NCI-H2107 (cell line): ENCODE measurements around the gene FXYD1.
"Not testable (repeated sequence)": the region's sequence is repeated elsewhere in the genome, so short reads cannot be mapped to it uniquely, and the experiment has no call there.

Experiments
- DNase-seq: peaks from one replicate; lab custom pipeline; 2025; lab: John Stamatoyannopoulos, UW

The FXYD1 gene

DNA sequence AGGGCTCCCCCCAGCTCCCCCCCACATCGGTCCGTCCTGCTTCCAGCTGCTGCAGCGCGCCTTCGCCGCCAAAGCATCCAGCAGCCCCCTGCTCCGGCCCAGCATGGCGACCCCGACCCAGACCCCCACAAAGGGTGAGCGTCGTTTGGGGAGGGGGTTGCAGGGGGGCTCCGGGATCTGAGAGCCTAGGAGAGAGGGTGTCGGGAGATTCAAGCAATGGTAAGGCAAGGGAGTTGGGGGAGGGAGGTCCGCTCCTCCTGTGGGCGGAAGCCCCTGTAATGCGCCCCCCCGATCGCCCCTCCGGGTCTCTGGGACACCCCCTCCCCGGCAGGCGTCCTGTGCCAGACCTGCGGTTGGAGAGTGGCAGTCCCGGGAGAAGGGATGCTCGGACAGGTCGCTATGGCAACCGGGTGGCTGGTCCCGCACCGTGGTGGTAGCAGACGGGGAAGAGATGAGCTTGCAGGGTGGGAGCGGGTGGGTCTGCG, 4.6 kb downstream of the FXYD1 start, which contains the start of gene FXYD7:
Gene FXYD7, plus strand, starts transcription at position 25 of the 485 bp plus-strand sequence. Its CDS starts 79 bp downstream, at position 104.
- DNase-seq: no peak

DNA sequence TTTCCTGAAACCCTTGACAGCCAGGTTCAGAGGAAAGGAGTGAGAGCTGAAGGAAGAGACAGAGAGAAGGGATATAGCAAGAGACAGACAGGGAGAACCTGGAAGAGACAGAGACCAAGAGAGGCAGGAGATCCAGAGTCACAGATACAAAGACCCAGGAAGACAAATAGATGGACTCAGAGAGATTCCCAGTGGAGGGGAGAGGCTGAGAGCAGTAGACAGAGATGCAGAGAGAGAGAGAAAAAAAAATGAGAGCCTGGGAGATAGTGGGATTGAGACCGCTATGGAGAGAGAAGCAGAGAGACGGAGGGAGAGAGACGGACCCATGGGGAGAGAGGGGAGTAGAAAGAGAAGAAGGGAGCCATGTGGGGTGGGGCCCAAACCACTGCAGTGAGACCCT, 5.2 kb downstream of the FXYD1 start:
- DNase-seq: no peak

DNA sequence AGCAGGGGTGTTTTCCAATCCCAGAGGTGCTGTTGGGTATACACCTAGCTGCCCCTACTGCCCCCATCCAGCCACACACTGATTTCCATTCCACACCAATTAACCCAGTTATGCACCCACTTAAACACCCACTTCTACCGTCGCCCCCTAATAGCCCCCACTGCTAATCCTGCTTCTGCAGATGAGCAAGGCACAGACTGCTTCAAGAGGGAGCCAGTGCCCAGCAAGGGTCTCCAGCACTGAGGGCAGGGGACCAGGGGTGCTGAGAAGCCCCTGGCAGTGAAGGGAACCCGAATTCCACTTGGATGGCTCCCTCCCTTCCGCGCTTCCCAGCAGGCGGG, 5.6 kb downstream of the FXYD1 start:
- no peak for DNase-seq

DNA sequence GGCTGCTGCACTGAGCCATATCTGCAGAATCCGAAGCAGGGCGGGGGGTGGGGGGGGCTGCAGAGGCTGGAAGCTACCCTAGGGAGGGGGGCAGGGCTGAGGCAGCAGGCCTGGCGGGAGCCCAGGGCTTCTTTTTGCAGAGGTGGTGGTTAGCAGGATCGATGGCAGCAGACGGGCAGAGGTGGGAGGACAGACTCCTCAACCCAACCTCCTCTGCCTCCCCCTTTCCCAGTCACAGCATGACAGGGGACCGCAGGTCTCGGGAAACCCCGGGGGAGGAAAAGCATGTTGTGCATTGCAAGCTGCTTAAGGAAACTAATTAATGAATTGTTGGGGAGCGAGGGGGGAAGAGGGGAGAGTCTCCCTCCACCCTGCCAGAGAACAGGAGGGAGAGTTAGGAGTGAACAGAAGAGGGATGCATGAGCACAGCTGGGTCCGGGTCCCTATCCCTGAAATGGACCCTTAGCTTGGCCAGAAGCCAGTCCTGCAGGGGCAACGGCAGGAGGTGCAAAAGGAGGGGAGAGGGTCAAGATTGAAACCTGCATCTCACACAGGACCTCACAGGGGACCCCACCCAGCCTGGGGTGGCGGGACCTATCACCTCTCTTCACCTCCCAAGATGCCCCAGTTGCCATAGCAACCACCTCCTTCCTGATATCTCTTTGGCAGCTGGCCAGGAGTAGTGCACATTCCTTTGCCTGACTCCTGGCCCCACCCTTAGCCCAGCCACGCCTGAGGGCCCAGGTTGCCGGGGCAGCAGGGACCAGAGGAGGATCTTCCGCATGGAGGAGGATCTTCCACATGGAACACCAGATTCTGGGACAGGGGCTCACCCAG, 6.2 kb downstream of the FXYD1 start:
- DNase-seq: no peak

DNA sequence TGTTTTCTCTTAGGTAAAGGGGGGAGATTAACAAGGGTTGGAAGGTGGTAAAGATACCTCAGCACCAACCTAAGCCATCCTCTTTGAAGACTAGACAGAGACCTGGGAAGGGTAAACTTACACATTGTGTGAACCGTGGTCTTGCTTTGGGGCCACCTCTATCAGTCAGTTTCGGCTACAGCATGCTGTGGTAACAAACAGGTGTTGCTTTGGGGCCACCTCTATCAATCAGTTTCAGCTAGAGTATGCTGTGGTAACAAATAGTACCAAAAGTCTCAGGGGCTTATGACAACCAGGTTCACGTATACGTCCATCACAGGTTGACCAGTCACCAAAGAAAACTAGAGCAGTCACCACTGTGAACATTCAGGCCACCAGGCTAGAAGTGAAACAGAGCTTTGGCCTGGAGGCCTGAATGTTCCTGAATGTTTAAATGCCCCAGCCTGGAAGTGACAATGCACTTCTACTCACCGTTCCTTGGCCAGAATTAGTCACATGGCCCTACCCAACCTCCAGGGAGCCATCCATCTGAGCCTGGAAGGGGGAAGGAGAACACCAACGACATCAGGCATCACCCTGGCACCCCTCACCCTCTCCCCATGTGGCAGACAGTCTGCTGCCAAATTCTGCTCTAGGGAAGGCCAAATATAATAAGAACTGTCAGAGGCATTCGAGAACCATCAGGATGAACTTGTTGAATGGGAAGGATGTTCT, 8.3 kb downstream of the FXYD1 start:
- DNase-seq: no peak

DNA sequence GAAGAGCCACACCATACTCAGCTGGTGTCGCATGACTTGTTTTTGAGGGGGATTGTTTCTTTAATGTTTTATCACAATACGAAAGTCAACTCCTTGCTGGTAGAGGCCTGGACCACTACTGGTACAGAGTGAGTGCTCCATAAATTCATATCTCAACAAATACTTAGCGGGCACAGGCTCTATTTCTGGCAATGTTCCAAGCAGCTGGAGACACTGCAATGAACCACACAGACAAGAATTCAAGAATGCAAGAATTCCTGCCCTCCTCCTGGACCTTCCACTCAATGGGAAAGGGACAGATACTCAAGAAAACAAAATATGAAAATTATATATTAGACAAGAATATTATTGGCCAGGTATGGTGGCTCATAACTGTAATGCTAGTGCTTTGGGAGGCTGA, 10.8 kb downstream of the FXYD1 start:
- no peak for DNase-seq

DNA sequence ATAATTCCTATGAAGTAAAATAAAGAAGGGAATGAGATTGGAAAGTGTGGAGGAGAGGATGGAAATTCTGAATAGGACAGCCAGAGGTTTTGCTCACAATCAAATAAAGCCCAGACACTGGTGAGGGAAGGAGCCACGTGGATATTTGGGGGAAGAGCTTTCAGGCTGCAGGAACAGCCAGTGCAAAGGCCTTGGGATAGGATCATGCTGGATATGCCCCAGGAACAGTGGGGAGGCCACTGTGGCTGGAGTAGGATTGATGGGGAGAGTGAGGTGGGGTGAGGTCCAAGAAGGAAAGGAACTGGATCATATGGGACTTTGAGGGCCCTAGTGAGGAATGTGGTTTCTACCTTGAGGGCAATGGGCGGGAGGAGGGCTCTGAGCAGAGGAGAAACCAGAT, 11.8 kb downstream of the FXYD1 start:
- no peak for DNase-seq

DNA sequence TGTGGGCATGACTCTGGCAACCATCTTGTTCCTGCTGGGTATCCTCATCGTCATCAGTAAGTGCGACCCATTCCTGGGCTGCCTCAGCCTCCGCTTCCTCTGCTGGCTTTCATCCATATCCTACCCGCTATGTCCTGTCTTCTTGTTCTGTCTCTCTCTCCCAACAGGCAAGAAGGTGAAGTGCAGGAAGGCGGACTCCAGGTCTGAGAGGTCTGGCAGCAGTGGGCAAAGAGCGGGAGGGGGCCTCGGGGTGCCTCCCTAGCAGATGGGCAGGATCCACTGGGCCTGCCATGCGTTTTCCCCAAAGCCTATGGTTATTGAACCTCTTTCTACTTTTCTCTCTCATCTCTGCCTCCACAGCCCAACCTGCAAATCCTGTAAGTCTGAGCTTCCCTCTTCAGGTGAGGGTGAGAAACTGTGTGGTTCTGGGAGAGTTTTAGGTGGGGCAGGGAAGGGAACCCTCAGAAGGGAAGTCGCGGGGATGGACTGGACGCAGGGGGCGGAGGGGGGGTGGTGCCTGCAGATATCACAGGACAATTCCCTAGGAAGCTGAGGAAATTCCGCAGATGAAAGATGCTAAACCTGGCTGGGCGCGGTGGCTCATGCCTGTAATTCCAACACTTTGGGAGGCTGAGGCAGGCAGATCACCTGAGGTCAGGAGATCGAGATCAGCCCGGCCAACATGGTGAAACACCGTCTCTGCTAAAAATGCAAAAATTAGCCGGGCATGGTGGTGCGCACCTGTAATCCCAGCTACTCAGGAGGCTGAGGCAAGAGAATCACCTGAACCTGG, 12.8 kb downstream of the FXYD1 start:
- DNase-seq: no peak

DNA sequence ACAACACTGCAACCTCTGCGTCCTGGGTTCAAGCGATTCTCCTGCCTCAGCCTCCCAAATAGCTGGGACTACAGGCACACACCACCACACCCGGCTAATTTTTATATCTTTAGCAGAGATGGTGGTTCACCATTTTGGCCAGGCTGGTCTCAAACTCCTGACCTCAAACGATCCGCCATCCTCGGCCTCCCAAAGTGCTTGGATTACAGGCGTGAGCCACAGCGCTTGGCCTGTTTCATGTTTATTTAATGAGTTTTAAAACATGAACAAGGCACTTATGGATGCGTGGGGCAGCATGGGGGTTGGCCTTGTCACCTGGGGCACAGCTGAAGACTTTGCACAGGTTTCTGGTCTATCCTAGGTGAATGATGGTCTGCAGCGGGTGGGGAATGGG, 14.5 kb downstream of the FXYD1 start:
- not testable (repeated sequence) for DNase-seq

DNA sequence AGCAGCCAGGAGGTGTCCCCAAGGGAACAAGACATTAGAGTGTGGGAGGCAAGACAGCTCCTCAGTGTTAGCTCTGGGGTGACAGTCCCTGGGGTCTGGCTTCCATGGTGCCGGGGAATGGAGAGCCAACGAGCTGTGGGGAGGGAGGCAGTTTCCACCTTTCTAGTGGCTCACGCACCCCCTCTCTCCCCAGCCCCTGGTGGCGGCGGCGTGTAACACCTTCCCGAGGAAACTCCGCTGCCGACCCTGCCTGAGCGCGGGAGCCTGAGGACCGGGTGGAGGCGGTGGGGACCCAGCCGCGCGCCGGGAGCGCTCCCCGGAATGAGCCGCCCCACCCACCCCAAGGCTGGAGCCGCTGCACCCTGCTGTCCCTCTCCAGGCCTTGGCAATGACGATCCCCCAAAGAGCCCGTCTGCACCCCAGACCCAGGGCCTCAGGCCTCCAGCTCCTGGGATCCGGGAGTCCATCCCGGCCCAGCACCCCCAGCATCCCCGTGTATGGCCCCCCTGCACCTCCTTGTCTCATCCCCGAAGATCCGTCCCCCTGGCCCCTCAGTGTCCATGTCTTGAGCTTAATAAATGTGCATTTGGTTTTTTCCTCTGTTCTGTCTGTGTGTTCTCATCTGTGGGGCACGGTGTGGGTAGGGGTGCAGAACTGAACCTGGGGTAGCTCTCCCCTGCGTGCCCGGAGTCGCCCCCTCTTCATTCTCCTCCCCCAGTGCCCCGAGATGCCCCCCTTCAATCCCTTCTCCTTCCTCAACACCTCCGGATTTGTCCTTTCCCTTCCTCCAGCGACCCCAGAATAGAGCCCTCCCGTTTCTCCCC, 15.3 kb downstream of the FXYD1 start:
- DNase-seq: no peak

DNA sequence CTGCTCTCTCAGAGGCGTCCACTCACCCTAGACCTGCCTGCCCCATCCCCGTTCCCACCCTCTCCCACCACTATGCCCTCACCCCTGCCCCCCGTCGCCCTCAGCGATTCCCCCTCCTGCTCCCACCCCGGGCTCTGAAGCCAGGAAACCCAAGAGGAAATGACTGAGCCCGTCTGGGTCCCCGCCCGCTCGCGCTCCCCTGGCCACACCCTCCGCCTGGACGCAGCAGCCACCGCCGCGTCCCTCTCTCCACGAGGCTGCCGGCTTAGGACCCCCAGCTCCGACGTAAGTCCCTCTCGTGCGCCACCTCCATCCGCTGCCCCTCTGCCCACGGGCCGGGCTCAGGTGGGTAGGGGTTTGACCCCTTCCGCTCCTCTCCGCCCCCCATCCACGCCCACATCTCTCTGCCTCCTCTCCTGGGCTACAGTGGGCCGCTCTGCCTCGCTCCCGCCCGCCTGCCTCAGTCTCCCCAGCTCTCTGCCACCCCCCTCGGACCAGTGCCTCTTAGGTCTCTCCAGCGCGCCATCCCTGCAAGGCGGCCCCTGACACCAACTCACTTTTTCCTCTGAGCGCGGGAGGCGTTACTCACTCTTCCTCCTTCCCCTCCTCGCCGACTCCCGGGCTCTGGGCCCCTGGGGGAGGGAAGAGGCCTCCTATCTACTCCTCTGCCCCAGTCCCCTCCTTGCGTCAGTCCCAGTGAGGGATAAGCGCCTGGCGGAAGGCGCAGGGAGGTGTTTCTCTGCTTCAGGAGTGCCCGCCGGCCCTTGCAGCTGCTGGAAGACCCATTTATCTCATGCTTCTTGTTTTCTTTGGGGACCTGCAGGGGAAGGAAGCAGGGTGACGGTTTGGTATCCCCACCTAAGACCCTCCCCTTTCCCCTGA, 16.1 kb downstream of the FXYD1 start, which contains the start of gene FXYD5:
Gene FXYD5, plus strand, starts transcription at position 211 of the 882 bp plus-strand sequence. CDS start 816 bp downstream, outside the sequence.
- DNase-seq: no peak

DNA sequence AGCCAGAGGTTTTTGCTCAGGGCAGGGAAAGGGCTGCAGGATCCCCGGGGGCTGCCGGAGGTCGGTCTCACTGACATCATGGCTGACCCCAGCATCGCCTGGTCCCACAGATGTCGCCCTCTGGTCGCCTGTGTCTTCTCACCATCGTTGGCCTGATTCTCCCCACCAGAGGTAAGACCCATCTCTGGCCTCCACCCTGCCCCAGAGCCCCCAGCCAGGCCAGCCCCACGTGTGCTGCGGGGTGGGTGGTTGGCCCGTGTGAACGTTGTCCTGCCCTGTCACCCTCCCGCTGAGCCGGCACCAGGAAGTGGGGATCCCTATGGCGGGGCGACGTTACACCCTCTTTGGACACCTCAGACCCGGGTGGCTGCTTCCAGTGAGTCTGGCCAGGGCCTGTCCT, 16.8 kb downstream of the FXYD1 start:
- DNase-seq: no peak

DNA sequence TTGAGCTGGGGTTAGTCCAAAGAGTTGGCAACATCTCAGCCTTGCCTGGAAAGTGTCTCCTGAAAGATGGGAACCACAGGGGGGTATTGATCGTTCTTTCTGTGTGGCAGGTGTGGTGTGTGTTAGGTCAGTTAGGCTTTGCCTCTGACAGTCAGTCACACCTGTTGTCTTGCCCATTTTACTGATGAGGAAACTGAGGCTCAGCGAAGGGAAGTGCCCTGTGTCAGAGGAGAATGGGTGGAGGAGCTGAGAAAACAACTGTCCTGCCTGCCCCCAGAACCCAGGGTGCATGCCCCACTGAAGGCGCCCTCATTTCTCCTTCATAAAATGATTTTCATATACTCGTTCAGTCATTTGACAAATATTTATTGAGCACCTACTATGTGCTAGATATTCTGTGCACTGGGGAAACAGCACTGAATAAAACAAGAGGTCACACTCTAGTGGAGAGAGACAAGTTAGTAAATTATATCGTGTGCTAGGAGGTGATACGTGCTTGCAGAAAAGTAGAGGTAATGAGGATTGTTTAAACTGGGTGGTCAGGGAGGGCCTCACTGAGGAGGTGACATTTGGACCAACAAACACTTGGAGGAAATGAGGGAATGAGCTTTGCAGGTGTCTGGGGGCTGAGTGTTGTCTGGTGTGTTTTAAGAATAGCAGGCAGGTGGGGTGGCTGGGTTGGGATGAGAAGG, 17.5 kb downstream of the FXYD1 start:
- DNase-seq: no peak

DNA sequence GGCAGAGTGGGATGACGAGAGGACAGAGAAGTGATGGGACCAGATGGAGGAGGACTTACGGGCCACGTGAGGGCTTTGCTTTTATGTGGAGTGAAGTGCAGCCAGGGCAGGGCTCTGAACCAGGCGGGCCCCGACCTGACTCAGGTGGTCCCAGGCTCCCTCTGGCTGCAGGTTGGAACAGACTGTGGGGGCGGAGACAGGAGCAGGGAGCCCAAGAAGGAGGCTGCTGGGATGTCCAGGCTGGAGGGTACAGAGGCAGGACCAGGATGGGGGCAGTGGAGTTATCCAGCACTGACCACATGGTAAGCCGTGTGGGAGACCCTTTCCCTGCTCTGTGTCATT, 18.0 kb downstream of the FXYD1 start:
- DNase-seq: no peak

DNA sequence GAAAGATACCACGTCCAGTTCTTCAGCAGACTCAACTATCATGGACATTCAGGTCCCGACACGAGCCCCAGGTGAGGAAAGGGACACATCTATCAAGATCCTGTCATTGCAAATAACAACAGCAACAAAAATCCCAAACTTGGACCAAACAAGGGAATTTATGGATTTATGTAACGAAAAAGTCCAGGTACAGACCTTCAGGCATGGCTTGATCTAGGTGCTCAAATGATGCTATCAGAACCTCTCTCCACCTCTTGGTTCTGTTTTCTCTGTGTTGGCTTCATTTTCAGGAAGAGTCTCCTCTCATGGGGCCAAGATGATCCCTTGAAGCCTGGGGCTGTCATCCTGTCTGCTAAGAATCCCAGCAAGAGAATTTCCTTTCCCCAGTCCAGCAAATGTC, 18.8 kb downstream of the FXYD1 start:
- DNase-seq: no peak

DNA sequence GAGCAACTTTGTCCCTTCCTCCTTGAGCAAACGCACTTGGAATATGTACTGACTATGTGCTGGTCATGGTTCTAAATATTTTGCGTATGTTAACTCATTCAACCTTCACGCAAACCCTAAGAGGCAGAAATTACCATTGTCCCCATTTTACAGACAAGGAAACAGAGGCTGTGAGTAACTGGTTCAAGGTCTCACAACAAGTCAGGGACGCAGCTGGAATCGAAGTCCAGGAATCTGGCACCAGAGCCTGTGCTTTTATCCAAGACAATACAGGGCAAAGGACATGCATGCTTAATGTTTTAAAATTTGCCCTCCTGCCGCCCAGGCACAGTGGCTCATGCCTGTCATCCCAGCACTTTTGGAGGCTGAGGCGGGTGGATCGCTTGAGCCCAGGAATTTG, 21.0 kb downstream of the FXYD1 start:
- DNase-seq: no peak

DNA sequence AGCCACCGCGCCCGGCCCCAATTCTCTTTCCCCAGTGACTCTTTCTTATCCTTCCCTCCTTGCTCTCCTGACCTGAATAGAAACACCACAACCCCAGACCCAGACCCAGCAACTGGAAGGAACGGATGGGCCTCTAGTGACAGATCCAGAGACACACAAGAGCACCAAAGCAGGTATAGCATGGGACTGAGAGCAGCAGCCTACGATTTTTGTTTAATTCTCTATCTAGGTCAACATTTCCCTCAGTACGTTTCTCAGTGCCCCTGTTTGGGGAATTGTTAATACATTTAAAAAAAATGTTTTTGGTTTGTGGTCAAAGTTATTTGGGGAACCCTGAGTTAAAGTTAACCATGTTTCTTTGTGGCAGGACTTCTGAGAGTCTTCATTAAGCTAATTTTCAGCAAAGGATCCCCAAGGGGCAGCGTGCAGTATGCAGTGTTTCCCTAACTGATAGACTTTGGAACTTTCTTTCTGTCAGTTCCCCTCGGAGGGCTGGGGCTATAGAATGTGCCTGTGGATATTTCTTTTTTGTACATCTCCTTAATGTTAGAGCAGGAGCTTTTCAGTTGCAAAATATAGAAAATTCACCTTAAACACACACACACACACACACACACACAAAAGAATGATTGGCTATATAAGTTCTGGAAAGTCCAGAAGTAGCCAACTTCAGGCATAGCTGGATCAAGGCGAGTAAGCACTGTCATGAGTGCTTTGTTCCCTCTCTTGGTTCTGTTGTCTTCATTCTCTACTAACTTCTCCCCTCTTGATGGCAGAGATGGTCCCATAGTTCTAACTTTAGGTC, 22.2 kb downstream of the FXYD1 start:
- no peak for DNase-seq

DNA sequence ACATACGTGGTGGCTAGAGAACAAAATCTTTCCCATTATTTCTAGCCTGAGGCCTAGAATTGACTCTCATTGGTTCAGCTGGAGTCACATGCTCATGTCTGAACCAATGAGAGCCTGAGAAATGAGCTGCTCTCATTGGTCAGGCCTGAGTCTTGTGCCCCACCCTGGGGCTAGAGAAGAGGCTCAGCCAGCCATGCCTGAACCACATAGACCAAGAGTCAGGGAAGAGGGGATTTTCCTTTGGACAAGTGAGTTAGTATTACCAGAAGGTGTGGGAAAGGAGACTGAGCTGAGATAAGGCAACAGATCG, 22.8 kb downstream of the FXYD1 start:
- DNase-seq: no peak
